Measurements from ENCODE around the gene RAB14. TPM values are rescaled to one million over a fixed set of nuclear protein-coding genes. Genes with fewer than 3 reads are reported as not detected.

The RAB14 gene
- total RNA-seq, 1 experiment from 2014 or later = 63.1 TPM

GRCh38 chr9:121135642-121136041, 66.0 kb downstream of the RAB14 start:
- Histone ChIP-seq H3K27me3 (ENCODE audit: insufficient read depth, low read length) (no peaks in the 10 kb centered on the region), H3K9me2 (ENCODE audit: insufficient read depth) (no peaks in the 10 kb centered on the region), H2AFZ (ENCODE audit: low read depth, low read length, poor library complexity, severe bottlenecking) (no peak overlapping the region), H4K20me1 (ENCODE audit: insufficient read depth) (no peaks in the 10 kb centered on the region), H3K4me3 (replicated peaks in 1 of 2; ENCODE audit: low read depth in 1 of 2, low read length in 2 of 2) (no peak overlapping the region), H3K36me3 (ENCODE audit: control insufficient read depth in 1 of 2, insufficient read depth in 2 of 2, low read length in 2 of 2) (no peaks in the 10 kb centered on the region), H3K9ac (ENCODE audit: low read length) (no peak overlapping the region), H3K79me2 (ENCODE audit: insufficient read depth, low read length) (no peaks in the 10 kb centered on the region), H3K4me1 (ENCODE audit: control insufficient read depth in 1 of 2, insufficient read depth in 2 of 2, low read length in 2 of 2) (peaks cover 2 to 7% of the 10 kb centered on the region in 2 experiments; a peak in 2 of 4 replicates), H3K9me3 (ENCODE audit: control insufficient read depth in 1 of 2, insufficient read depth in 1 of 2, low read depth in 1 of 2, low read length in 2 of 2) (no peaks in the 10 kb centered on the region), H3K27ac (ENCODE audit: low read depth, low read length) (no peak overlapping the region), H3K4me2 (ENCODE audit: low read length) (no peak overlapping the region)
- no TSS peak for BruUV-seq (replicated peaks)
- intact Hi-C loops (cut with micrococcal nuclease) = no loop called here
- ChIA-PET RAD21 (ENCODE audit: low non-redundant PET in 1 of 2, low total read pairs in 2 of 2, uncharacterized antibody in 2 of 2, unreplicated experiment in 2 of 2) (no interaction called here), POLR2A (no interaction called here), CTCF (no interaction called here)
- no peak for TF ChIP-seq ZFX (IDR thresholded peaks at IDR 0.05)
- no peak for TF ChIP-seq ELF1 (IDR thresholded peaks at IDR 0.05; ENCODE audit: borderline replicate concordance, low read depth)
- TF ChIP-seq TCF7L2 (IDR thresholded peaks at IDR 0.05; ENCODE audit: borderline replicate concordance, extremely low read depth, insufficient read depth, insufficient read length) = no peak
- TF ChIP-seq YY1 (IDR thresholded peaks at IDR 0.05; ENCODE audit: extremely low read depth, insufficient replicate concordance, low read depth, low read length) = no peak
- TF ChIP-seq EZH2phosphoT487 (IDR thresholded peaks at IDR 0.05; ENCODE audit: borderline replicate concordance) = no peak
- TF ChIP-seq FOSL1 (IDR thresholded peaks at IDR 0.05; ENCODE audit: low read depth) = no peak
- no peak for TF ChIP-seq JUND (IDR thresholded peaks at IDR 0.05)
- TF ChIP-seq, protein P1, sequence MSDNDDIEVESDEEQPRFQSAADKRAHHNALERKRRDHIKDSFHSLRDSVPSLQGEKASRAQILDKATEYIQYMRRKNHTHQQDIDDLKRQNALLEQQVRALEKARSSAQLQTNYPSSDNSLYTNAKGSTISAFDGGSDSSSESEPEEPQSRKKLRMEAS (IDR thresholded peaks at IDR 0.05) = no peak
- no peak for TF ChIP-seq POLR2AphosphoS5 (IDR thresholded peaks at IDR 0.05; ENCODE audit: low read depth, low read length)
- TF ChIP-seq, protein P2, sequence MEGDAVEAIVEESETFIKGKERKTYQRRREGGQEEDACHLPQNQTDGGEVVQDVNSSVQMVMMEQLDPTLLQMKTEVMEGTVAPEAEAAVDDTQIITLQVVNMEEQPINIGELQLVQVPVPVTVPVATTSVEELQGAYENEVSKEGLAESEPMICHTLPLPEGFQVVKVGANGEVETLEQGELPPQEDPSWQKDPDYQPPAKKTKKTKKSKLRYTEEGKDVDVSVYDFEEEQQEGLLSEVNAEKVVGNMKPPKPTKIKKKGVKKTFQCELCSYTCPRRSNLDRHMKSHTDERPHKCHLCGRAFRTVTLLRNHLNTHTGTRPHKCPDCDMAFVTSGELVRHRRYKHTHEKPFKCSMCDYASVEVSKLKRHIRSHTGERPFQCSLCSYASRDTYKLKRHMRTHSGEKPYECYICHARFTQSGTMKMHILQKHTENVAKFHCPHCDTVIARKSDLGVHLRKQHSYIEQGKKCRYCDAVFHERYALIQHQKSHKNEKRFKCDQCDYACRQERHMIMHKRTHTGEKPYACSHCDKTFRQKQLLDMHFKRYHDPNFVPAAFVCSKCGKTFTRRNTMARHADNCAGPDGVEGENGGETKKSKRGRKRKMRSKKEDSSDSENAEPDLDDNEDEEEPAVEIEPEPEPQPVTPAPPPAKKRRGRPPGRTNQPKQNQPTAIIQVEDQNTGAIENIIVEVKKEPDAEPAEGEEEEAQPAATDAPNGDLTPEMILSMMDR (IDR thresholded peaks at IDR 0.05 in 2 of 3, conservative IDR thresholded peaks at IDR 0.05 in 1 of 3; ENCODE audit: borderline replicate concordance in 1 of 3, insufficient read depth in 1 of 3, low read depth in 2 of 3, low read length in 2 of 3) = no peak
- no peak for TF ChIP-seq EGR1 (IDR thresholded peaks at IDR 0.05; ENCODE audit: low read depth)
- TF ChIP-seq REST (IDR thresholded peaks at IDR 0.05; ENCODE audit: low read depth) = no peak
- TF ChIP-seq CEBPB (IDR thresholded peaks at IDR 0.05; ENCODE audit: low read depth) = no peak
- TF ChIP-seq, protein P3, sequence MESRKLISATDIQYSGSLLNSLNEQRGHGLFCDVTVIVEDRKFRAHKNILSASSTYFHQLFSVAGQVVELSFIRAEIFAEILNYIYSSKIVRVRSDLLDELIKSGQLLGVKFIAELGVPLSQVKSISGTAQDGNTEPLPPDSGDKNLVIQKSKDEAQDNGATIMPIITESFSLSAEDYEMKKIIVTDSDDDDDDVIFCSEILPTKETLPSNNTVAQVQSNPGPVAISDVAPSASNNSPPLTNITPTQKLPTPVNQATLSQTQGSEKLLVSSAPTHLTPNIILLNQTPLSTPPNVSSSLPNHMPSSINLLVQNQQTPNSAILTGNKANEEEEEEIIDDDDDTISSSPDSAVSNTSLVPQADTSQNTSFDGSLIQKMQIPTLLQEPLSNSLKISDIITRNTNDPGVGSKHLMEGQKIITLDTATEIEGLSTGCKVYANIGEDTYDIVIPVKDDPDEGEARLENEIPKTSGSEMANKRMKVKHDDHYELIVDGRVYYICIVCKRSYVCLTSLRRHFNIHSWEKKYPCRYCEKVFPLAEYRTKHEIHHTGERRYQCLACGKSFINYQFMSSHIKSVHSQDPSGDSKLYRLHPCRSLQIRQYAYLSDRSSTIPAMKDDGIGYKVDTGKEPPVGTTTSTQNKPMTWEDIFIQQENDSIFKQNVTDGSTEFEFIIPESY (IDR thresholded peaks at IDR 0.05; ENCODE audit: extremely low read depth, insufficient replicate concordance, low read length) = no peak
- no peak for ATAC-seq
- no peak for DNase-seq (ENCODE audit: low read depth, low spot score)

Data from HCT116 (cell line).